DND-41 (cell line): ENCODE results near the gene B3GALNT2.

Experiments used
- ATAC-seq: fragments of 200-7000 bp; cut with Tn5 transposase; 3 replicates; pipeline ENCODE4 v1.9.1; 2021; ENCODE audit warnings: low read depth; ENCODE audit not compliant: insufficient read depth
- DNase-seq: peaks from one replicate; pipeline ENCODE4 v3.0.0-alpha.2; 2020
- H2AFZ ChIP-seq: 2 replicates; pipeline ENCODE4 v1.6.0; 2012; ENCODE audit warnings: low read depth, low read length
- H3K27ac ChIP-seq: 2 replicates; pipeline ENCODE4 v1.5.1; 2012; ENCODE audit warnings: low read length, inconsistent platforms
- H3K27me3 ChIP-seq: fragments of 200-600 bp; sonication (generic); 2 replicates; pipeline ENCODE4 v1.6.0; 2012; ENCODE audit warnings: low read length, mild to moderate bottlenecking, inconsistent platforms; ENCODE audit not compliant: insufficient read depth, poor library complexity
- H3K36me3 ChIP-seq: 2 replicates; pipeline ENCODE4 v1.5.1; 2012; ENCODE audit warnings: low read length, inconsistent platforms; ENCODE audit not compliant: insufficient read depth
- H3K4me1 ChIP-seq: 2 replicates; pipeline ENCODE4 v1.5.1; 2012; ENCODE audit warnings: mild to moderate bottlenecking, low read length; ENCODE audit not compliant: insufficient read depth
- H3K4me2 ChIP-seq: 2 replicates; pipeline ENCODE4 v1.6.0; 2012; ENCODE audit warnings: mild to moderate bottlenecking, moderate library complexity, low read length, inconsistent platforms; ENCODE audit not compliant: insufficient read depth
- H3K4me3 ChIP-seq, 2 experiments: fragments of 200-600 bp in 1 of 2; shearing (Covaris generic) in 1 of 2; 2 replicates each; pipeline ENCODE4 v1.5.1; 2012 to 2016; ENCODE audit warnings: inconsistent platforms in 2 of 2, low read length in 2 of 2, mild to moderate bottlenecking in 2 of 2, low read depth in 1 of 2, moderate library complexity in 1 of 2
- H3K79me2 ChIP-seq: 2 replicates; pipeline ENCODE4 v1.6.0; 2012; ENCODE audit warnings: low read length, inconsistent platforms; ENCODE audit not compliant: insufficient read depth
- H3K9ac ChIP-seq: 2 replicates; pipeline ENCODE4 v1.6.0; 2012; ENCODE audit warnings: low read depth, mild to moderate bottlenecking, inconsistent platforms, low read length, moderate library complexity
- H3K9me3 ChIP-seq: 2 replicates; pipeline ENCODE4 v1.5.1; 2012; ENCODE audit warnings: low read length, moderate library complexity, mild to moderate bottlenecking, inconsistent platforms; ENCODE audit not compliant: insufficient read depth, severe bottlenecking
- H4K20me1 ChIP-seq: 2 replicates; pipeline ENCODE4 v1.6.0; 2012; ENCODE audit warnings: low read length; ENCODE audit not compliant: insufficient read depth
- EZH2 ChIP-seq: IDR thresholded peaks from 3 replicates; pipeline ENCODE4 v1.6.1; 2012; ENCODE audit warnings: borderline replicate concordance, low read depth, mild to moderate bottlenecking, moderate library complexity, low read length, inconsistent platforms; ENCODE audit not compliant: severe bottlenecking
- TF ChIP-seq, protein P1 (sequence below): IDR thresholded peaks from 2 replicates; pipeline ENCODE4 v1.5.1; 2012; ENCODE audit warnings: borderline replicate concordance, low read length, moderate library complexity, mild to moderate bottlenecking; ENCODE audit not compliant: poor library complexity, severe bottlenecking; ENCODE audit errors: extremely low read depth

The B3GALNT2 gene

DNA sequence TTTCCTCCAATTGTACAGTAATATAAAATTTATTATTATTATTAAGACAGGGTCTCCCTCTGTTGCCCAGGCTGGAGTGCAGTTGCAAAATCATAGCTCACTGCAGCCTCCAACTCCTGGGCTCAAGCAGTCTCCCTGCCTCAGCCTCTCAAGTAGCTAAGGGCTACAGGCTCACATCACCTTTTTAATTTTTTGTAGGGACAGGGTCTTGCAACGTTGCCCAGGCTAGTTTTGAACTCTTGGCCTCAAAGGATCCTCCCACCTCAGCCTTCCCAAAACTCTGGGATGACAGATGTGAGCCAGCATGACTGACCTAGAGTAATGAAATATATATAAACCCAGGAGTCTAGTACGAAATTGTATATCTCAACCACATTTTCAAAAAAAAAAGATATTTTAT, 49.2 kb downstream of the B3GALNT2 start:
- Histone ChIP-seq H3K4me1 (no peaks in the 10 kb centered on the region), H3K27ac (no peak overlapping the region), H3K4me3 (no peak overlapping the region), H3K4me2 (no peak overlapping the region), H3K9me3 (no peaks in the 10 kb centered on the region), H3K27me3 (no peaks in the 10 kb centered on the region), H2AFZ (no peak overlapping the region), H3K9ac (no peak overlapping the region), H3K36me3 (peaks cover 31% of the 10 kb centered on the region), H3K79me2 (no peaks in the 10 kb centered on the region), H4K20me1 (no peaks in the 10 kb centered on the region)
- no peak for TF ChIP-seq EZH2
- TF ChIP-seq, protein P1, sequence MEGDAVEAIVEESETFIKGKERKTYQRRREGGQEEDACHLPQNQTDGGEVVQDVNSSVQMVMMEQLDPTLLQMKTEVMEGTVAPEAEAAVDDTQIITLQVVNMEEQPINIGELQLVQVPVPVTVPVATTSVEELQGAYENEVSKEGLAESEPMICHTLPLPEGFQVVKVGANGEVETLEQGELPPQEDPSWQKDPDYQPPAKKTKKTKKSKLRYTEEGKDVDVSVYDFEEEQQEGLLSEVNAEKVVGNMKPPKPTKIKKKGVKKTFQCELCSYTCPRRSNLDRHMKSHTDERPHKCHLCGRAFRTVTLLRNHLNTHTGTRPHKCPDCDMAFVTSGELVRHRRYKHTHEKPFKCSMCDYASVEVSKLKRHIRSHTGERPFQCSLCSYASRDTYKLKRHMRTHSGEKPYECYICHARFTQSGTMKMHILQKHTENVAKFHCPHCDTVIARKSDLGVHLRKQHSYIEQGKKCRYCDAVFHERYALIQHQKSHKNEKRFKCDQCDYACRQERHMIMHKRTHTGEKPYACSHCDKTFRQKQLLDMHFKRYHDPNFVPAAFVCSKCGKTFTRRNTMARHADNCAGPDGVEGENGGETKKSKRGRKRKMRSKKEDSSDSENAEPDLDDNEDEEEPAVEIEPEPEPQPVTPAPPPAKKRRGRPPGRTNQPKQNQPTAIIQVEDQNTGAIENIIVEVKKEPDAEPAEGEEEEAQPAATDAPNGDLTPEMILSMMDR, result no peak
- ATAC-seq (no peak), DNase-seq (no peak)

DNA sequence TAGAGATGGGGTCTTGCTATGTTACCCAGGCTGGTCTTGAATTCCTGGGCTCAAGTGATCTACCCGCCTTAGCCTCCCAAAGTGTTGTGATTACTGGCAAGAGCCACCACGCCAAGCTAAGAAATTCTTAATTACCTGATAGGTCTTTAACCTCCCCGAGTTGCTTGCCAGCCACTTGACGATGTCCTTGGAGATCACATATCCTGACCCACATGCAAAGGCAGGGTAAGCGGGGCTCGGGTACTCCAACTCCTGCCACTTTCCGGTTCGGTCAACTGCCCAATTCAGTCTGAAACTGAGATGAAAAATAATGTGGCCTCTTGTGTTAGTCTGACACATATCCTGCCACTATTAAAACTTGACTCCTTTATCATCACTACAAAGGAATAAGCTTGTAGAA, 50.2 kb downstream of the B3GALNT2 start:
- TF ChIP-seq, protein P1, result no peak
- no peak for TF ChIP-seq EZH2
- Histone ChIP-seq H3K9ac (no peak overlapping the region), H2AFZ (no peak overlapping the region), H3K36me3 (peaks cover 41% of the 10 kb centered on the region), H3K4me2 (no peak overlapping the region), H4K20me1 (no peaks in the 10 kb centered on the region), H3K4me1 (no peaks in the 10 kb centered on the region), H3K79me2 (no peaks in the 10 kb centered on the region), H3K27ac (no peak overlapping the region), H3K9me3 (no peaks in the 10 kb centered on the region), H3K27me3 (no peaks in the 10 kb centered on the region), H3K4me3 (no peak overlapping the region)
- no peak for DNase-seq
- ATAC-seq, result no peak

DNA sequence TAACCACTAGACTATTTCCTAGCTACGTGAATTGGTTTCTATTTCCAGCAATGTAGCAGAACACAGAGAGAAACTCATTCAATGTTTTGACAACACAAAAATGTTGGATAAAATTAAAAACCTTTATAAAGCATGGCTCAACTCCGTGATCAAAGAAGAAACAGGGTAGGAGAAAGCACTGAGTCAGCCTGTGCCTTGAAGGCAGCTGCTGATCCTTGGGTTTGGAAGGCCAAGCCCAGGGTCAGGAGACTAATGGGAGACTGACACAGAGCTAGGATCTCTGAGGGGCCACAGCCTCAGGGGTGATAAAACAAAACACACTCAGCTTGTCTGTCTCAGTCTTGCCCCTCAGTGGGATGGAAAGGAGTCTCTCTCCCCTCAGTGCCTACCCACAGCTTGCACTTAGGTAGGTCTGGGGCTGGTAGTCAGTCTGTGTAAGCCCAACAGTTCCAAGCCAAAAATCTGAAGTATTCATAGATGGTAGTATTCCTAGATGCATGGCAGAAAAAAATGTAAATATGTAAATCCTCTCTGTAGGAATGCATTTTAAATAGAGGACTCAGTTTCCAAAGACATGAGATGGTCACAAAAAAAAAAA, 53.3 kb downstream of the B3GALNT2 start:
- Histone ChIP-seq H3K27me3 (no peaks in the 10 kb centered on the region), H3K4me1 (no peaks in the 10 kb centered on the region), H2AFZ (no peak overlapping the region), H3K27ac (no peak overlapping the region), H3K9me3 (no peaks in the 10 kb centered on the region), H3K79me2 (no peaks in the 10 kb centered on the region), H4K20me1 (no peaks in the 10 kb centered on the region), H3K9ac (no peak overlapping the region), H3K4me3 (no peak overlapping the region), H3K36me3 (peaks cover 64% of the 10 kb centered on the region), H3K4me2 (no peak overlapping the region)
- TF ChIP-seq, protein P1, result no peak
- TF ChIP-seq EZH2, result no peak
- DNase-seq (no peak), ATAC-seq (no peak)

DNA sequence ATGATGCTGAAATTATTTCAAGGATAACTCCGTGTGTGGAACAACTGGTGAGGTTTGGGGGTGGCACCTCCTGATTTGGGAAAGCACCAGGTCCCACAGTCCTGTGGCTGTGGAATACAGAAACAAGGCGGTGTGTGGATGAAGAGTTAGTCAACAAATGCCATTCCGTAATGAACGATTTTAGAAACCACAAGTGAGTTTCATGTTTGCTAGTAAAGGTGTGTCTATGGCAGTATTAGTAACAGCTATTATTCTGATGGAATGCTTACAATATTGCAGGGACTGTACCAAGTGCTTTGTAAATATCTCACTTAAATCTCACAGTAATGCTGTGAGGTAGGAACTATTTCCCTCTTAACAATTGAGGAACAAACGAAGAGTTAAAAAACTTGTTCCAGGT, 53.8 kb downstream of the B3GALNT2 start:
- H3K27ac ChIP-seq, result no peak overlapping the region
- H4K20me1 ChIP-seq, result no peaks in the 10 kb centered on the region
- ATAC-seq (no peak), DNase-seq (no peak)
- H3K79me2 ChIP-seq, result no peaks in the 10 kb centered on the region
- H3K4me3 ChIP-seq, result no peak overlapping the region
- peaks cover 70% of the 10 kb centered on the region for H3K36me3 ChIP-seq
- H2AFZ ChIP-seq, result no peak overlapping the region
- no peak overlapping the region for H3K9ac ChIP-seq
- no peaks in the 10 kb centered on the region for H3K4me1 ChIP-seq
- no peaks in the 10 kb centered on the region for H3K27me3 ChIP-seq
- no peaks in the 10 kb centered on the region for H3K9me3 ChIP-seq
- H3K4me2 ChIP-seq, result no peak overlapping the region
- TF ChIP-seq, protein P1, result no peak
- TF ChIP-seq EZH2, result no peak
